ENCODE data around the gene C16orf82. TPM values are rescaled to one million over a fixed set of nuclear protein-coding genes. Genes with fewer than 3 reads are reported as not detected.
"Not testable (repeated sequence)": the region's sequence is repeated elsewhere in the genome, so short reads cannot be mapped to it uniquely, and the experiment has no call there.

The C16orf82 gene
- polyA plus RNA-seq, 1 experiment: not detected

- ChIA-PET CTCF (interaction anchor here (0.6 to 1.5 kb wide), 3 partner anchors 13 to 57 kb away, joined by 3 read pairs; no protein-coding TSS in a partner anchor), POLR2A (no interaction called here)
Measured at GRCh38 chr16:27085182-27085581, 18.5 kb downstream of the C16orf82 start.

DNA sequence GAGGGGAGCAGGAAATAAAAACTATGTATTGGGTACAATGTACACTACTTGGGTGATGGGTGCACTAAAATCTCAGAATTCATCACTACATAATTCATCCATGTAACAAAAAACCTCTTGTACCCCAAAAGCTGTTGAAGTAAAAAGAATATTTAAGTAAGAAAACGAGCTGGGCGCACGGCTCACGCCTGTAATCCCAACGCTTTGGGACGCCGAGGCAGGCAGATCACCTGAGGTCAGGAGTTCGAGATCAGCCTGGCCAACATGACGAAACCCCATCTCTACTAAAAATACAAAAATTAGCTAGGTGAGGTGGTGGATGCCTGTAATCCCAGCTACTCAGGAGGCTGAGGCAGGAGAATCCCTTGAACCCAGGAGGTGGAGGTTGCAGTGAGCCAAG, 19.3 kb downstream of the C16orf82 start:
- CTCF ChIA-PET: interaction anchor here (1.4 to 1.5 kb wide), 2 partner anchors 12 to 15 kb away, joined by 3 read pairs; no protein-coding TSS in a partner anchor
- H3K27me3 ChIP-seq (ENCODE audit: control insufficient read depth, insufficient read depth, low read length); H3K4me3 ChIP-seq (ENCODE audit: low read depth, low read length); DNase-seq (ENCODE audit: low read depth); H3K36me3 ChIP-seq (ENCODE audit: control insufficient read depth, insufficient read depth, low read length); POLR2A ChIA-PET: not testable (repeated sequence)

More at GRCh38 chr16:27085182-27085581, 18.5 kb downstream of the C16orf82 start:
- Histone ChIP-seq H3K4me3 (ENCODE audit: low read depth, low read length) (no peak overlapping the region), H3K36me3 (ENCODE audit: control insufficient read depth, insufficient read depth, low read length) (no peaks in the 10 kb centered on the region), H3K27me3 (ENCODE audit: control insufficient read depth, insufficient read depth, low read length) (no peaks in the 10 kb centered on the region)
- no peak for DNase-seq (ENCODE audit: low read depth)
- TF ChIP-seq, protein P1, sequence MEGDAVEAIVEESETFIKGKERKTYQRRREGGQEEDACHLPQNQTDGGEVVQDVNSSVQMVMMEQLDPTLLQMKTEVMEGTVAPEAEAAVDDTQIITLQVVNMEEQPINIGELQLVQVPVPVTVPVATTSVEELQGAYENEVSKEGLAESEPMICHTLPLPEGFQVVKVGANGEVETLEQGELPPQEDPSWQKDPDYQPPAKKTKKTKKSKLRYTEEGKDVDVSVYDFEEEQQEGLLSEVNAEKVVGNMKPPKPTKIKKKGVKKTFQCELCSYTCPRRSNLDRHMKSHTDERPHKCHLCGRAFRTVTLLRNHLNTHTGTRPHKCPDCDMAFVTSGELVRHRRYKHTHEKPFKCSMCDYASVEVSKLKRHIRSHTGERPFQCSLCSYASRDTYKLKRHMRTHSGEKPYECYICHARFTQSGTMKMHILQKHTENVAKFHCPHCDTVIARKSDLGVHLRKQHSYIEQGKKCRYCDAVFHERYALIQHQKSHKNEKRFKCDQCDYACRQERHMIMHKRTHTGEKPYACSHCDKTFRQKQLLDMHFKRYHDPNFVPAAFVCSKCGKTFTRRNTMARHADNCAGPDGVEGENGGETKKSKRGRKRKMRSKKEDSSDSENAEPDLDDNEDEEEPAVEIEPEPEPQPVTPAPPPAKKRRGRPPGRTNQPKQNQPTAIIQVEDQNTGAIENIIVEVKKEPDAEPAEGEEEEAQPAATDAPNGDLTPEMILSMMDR (IDR thresholded peaks at IDR 0.05; ENCODE audit: insufficient read depth, low read depth, low read length): no peak

DNA sequence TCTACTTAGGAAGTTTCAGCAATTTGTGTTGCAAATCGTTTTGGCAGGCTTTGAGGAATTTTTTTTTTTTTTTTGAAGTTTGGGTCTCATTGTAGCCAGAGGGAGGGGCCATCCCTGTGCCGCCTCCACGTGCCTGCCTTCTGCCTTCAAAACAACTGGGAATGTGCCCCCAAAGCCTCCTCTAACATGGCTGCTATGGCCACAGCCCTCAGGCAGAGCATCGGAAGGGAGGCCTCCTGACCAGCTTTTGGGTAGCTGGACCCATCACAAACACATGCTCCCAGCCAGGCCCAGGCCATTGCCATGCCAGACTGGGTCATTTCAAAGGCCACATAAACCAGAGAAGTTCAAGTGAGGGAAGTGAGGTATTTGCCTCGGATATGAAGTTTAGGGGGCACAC, 21.5 kb downstream of the C16orf82 start:
- no peaks in the 10 kb centered on the region for H3K27me3 ChIP-seq (ENCODE audit: control insufficient read depth, insufficient read depth, low read length)
- ChIA-PET CTCF (no interaction called here), POLR2A (no interaction called here)
- H3K4me3 ChIP-seq (ENCODE audit: low read depth, low read length): no peak overlapping the region
- no peak for DNase-seq (ENCODE audit: low read depth)
- H3K36me3 ChIP-seq (ENCODE audit: control insufficient read depth, insufficient read depth, low read length): no peaks in the 10 kb centered on the region
- TF ChIP-seq, protein P1 (IDR thresholded peaks at IDR 0.05; ENCODE audit: insufficient read depth, low read depth, low read length): no peak

DNA sequence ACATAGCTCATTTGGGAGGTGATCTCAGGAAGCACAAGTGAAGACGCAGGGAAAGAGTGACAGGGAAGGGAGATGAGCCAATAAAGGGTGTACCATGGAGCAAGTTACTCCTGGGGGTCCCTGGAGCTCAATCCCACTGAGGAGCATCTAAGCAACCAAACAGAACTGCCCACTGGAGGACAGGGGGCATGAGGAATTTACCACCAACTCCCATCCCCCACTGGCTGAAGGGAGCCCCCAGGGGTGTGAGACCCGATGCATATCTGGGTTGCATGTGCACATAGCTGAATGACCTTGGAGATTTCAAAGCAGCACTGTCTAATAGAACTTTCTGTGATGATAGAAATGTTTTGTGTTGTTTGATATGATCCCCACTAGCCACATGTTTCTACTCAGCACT, 29.6 kb downstream of the C16orf82 start:
- no peaks in the 10 kb centered on the region for H3K36me3 ChIP-seq (ENCODE audit: control insufficient read depth, insufficient read depth, low read length)
- DNase-seq (ENCODE audit: low read depth): no peak
- TF ChIP-seq, protein P1 (IDR thresholded peaks at IDR 0.05; ENCODE audit: insufficient read depth, low read depth, low read length): no peak
- H3K4me3 ChIP-seq (ENCODE audit: low read depth, low read length): no peak overlapping the region
- CTCF ChIA-PET: interaction anchor here (0.6 kb wide), 1 partner anchor 131 kb away, joined by 3 read pairs; no protein-coding TSS in a partner anchor
- H3K27me3 ChIP-seq (ENCODE audit: control insufficient read depth, insufficient read depth, low read length): no peaks in the 10 kb centered on the region
- POLR2A ChIA-PET: no interaction called here

DNA sequence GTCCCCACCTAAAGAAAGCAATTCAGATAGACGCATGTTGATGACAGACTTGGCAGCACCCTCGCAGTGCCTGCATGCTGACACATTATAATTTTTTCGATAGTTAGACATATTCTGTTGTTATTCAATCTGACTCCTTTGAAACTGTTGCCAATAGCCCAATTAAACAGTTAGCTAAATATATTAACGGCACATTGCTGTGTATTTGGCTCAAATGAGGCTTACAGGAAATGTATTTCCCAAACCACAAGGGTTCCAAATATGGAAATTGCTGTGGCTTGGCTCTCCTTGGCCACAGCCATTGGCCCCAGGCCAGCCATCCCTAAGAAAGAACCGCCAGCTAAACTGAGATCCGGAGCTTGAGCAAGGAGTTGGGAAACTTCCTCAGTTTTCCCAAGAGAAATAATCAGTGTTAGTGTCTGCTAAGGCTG, 31.1 kb downstream of the C16orf82 start:
- Histone ChIP-seq H3K36me3 (ENCODE audit: control insufficient read depth, insufficient read depth, low read length) (no peaks in the 10 kb centered on the region), H3K4me3 (ENCODE audit: low read depth, low read length) (no peak overlapping the region), H3K27me3 (ENCODE audit: control insufficient read depth, insufficient read depth, low read length) (no peaks in the 10 kb centered on the region)
- ChIA-PET POLR2A (no interaction called here), CTCF (interaction anchor here (1.7 to 2.3 kb wide), 2 partner anchors 12 kb away, joined by 3 to 10 read pairs; no protein-coding TSS in a partner anchor)
- DNase-seq (ENCODE audit: low read depth): no peak
- TF ChIP-seq, protein P1 (IDR thresholded peaks at IDR 0.05; ENCODE audit: insufficient read depth, low read depth, low read length): no peak
